ENCODE measurements around the gene APOH.
"Not testable (repeated sequence)": the region's sequence is repeated elsewhere in the genome, so short reads cannot be mapped to it uniquely, and the experiment has no call there.

The APOH gene, protein sequence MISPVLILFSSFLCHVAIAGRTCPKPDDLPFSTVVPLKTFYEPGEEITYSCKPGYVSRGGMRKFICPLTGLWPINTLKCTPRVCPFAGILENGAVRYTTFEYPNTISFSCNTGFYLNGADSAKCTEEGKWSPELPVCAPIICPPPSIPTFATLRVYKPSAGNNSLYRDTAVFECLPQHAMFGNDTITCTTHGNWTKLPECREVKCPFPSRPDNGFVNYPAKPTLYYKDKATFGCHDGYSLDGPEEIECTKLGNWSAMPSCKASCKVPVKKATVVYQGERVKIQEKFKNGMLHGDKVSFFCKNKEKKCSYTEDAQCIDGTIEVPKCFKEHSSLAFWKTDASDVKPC

DNA sequence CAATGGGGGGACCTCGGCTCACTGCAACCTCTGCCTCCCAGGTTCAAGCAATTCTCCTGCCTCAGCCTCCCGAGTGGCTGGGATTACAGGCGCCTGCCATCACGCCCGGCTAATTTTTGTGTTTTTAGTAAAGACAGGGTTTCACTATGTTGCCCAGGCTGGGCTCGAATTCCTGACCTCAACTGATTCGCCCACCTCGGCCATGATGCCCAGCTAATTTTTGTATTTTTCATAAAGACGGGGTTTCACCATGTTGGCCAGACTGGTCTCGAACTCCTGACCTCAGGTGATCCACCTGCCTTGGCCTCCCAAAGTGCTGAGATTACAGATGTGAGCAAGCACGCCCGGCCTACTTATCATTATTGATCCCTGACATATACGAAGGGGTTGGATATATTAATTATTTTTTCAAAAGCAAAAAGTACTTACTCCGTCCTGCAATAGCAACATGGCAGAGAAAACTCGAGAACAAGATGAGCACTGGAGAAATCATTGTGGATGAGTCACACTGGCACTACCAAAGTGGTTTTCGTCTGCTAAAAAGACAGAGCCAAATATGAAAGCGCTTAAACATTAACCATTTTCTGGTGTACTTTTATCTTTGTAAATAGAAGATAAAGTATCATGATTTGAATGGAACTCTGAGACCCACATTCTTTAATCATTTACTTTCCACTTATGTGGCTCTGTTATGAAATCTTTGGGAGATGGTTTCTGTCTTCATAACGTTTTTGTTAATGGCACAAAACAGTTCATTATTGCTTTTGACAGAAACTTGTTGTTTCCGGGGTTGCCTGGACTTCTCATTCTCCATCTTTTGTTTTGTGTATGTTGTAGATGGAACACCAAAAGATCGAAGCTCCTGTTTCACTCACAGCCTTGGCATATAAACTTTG lies at the start of gene APOH:
APOH (minus strand) TSS at position 529 of the 896 bp plus-strand sequence; CDS start at position 493, 36 bp downstream.
- DNase-seq (ENCODE audit: low read depth in 1 of 2, low spot score in 1 of 2), result no peak

DNA sequence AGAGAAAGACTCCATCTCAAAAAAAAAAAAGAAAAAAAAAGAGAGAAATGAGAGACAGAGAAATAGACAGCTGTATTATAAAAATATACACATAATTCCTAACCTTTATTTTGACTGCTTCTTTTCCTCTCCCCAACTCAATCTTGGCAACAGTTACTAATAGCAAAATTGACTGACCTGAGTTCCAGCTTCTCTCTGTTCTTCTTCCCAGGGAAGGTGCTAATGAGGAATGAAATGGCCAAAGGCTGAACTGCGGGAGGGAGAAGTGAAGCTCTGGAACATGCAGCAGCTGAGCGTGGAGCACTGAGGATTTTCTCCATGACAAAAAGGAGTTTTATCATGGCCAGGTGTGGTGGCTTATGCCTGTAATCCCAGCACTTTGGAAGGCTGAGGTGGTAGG lies 48.0 kb upstream of the APOH start:
- no peak for DNase-seq (ENCODE audit: low read depth in 1 of 2, low spot score in 1 of 2)

DNA sequence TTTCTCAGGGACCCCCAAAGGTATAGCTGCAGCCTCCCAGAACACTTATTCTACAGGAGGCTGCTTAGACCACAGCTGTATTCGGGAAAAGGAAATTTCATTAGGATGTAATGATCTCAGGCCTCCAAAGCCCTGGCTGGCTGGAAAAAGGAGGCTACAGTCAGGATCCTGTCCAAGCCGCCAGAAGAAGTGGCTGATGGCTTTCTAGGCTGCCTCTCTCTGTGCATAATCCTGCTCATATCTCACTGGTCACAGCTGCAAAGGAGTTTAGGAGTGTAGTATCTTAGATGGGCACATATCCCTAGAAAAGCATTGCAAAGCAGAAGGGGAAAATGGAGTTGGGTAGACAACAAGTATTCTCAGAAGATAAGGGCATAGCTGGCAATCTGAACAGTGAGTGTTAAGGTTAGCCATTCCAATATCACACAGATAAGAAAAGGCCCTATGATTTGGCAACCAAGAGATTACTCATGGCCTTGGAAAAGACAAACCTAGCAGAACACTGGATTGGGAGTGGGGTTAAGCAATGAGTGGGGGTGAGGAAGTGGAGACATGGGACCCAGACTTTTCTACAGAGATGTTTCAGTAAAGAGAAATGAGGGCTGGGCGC lies 47.2 kb upstream of the APOH start:
- DNase-seq (ENCODE audit: low read depth in 1 of 2, low spot score in 1 of 2), result no peak

DNA sequence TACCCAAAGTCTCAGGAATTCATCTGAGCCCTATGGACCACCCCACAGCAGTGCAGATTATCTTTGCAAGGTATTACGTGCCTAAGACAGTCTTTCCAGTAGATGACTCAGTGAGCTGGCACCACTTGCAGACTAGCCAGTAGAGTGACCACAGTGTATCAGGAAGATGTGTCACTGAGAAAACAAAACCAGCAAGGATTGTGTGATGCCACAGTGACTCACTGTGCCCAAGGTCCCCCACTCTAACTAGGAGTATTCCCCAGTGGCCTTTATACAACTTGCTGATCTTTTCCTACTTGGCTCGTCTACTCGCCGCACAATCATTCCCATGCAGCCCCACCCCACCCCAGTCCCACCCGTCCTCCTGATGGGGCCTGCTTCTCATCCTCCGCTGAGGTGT lies 46.4 kb upstream of the APOH start:
- no peak for DNase-seq (ENCODE audit: low read depth in 1 of 2, low spot score in 1 of 2)

DNA sequence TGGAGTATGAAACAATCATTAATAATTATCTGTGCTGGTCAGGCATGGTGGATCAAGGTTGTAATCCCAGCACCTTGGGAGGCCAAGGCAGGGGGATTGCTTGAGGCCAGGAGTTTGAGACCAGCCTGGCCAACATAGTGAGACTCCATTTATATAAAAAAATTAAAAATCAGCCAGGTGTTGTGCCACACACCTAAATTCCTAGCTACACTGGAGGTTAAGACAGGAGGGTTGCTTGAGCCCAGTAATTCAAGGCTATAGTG lies 44.3 kb upstream of the APOH start:
- no peak for DNase-seq (ENCODE audit: low read depth in 1 of 2, low spot score in 1 of 2)

DNA sequence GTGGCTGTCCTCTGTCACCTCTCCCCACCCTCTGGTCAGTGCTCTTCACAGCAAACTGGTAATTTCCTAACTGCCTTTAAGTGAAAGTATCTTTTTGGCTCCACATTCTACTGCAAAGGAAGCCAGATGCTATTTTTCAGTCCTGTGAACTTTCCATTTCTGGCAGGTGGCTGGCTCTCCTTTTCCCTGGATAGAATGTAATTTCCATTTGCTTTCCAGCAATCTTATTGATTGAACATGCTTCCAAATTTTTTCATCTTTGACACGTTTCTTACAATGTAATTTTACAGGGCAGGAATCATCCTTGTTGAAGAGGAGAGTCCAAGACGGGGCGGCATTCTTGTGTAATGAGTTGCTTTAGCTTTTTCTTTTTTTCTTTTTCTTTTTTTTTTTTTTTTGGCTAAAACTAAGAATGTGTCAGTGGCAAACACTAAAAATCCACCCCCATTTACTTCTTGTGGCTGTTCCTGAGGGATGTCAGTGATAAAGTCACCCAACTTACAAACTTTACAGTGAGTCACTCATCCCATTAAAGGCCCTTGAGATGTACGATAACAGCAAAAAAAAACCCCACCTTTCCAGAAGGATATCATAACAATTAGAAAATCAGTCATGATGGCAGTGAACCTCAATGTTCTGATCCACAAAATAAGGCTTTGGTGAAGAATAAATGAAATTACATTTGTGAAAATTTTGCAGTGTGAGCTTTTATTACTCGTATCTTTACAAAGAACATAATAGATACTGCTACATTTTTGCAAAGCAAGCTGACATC lies 43.8 kb upstream of the APOH start:
- no peak for DNase-seq (ENCODE audit: low read depth in 1 of 2, low spot score in 1 of 2)

DNA sequence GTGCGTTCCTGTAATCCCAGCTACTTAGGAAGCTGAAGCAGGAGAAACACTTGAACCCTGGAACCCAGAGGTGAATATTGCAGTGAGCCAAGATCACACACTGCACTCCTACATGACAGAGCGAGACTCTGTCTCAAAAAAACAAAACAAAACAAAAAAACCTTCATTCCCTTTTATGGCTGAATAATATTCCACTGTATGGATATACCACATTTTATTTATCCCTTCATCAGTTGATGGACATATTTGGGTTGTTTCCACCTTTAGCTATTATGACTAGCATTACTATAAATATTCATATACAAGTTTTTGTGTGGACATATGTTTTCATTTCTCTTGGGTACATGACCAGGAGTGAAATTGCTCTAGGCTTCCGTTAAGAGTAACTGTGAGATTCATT lies 42.3 kb upstream of the APOH start:
- no peak for DNase-seq (ENCODE audit: low read depth in 1 of 2, low spot score in 1 of 2)

DNA sequence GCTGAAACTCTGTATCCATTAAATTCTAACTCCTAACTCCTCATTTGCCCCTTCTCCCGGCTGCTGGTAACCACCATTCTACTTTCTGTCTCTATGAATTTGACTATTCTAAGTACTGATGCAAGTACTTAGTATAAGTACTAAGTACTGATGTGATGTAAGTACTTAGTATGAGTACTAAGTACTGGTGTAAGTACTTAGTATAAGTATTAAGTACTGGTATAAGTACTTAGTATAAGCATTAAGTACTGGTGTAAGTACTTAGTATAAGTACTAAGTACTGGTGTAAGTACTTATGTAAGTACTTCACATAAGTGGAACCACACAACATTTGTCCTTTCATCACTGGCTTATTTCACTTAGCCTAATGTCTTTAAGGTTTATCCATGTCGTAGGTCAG lies 40.9 kb upstream of the APOH start:
- DNase-seq (ENCODE audit: low read depth in 1 of 2, low spot score in 1 of 2), result no peak

DNA sequence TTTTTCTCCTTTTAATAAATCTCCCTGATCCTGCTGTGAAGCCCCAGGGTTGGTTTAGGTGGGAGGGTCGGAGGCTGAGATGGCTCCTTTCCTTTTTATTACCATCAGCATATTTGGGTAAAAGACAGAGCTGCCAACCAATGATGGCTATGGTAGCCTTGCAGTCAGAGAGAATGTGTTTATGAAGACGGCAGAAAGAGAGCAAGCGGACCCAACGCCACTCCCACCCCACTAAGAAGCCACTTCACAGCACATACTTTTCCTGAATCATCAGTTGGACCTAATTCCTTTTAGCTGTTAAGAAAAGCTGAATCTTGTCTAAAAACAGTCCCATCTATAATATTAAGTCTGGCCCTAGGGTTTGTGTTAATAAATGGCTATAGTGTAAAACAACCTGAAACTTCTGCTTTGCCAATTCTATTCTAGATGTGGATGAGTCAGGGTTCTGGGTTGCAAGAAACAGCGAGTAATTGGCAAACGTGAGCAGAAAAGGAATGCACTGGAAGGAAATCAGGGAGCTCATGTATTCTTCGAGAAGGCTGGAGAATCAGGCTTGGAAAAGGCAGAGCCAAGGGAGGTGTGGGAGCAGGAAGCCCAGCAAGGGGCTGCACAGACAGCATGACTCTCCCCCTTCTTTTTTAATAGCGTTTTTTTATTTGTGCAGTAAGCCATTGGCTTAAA lies 39.2 kb upstream of the APOH start:
- DNase-seq (ENCODE audit: low read depth in 1 of 2, low spot score in 1 of 2), result no peak

DNA sequence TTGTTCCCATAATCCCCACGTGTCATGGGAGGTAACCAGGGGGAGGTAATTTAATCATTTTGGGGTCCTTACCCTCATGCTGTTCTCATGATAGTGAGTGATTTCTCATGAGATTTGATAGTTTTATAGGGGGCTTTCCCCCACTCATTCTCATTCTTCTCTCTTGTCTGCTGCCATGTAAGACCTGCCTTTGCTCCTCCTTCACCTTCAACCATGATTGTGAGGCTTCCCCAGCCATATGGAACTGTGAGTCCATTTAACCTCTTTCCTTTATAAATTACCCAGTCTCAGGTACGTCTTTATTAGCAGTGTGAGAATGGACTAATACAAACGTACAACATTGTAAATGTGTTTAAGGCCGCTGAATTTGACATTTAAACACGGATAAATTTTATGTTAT lies 35.5 kb upstream of the APOH start:
- DNase-seq (ENCODE audit: low read depth in 1 of 2, low spot score in 1 of 2), result no peak

DNA sequence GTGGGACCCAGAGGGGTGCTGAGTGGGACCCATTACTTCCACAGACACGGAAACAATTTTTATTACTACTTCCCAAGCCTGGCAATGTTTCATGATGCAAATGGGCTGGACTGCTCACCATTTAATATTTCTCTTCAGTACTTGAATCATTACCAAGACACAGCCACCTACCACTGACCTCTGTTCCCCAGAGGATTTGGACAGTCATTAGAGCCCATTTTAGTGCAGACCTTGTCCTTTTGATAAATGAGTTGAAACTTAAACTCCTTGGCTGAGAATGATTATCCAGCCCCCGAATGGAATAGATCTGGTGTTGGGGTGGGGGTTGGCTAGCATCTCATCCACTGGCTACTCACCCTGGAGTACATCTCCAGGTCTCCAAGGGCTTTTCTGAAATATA lies 33.6 kb upstream of the APOH start:
- no peak for DNase-seq (ENCODE audit: low read depth in 1 of 2, low spot score in 1 of 2)

DNA sequence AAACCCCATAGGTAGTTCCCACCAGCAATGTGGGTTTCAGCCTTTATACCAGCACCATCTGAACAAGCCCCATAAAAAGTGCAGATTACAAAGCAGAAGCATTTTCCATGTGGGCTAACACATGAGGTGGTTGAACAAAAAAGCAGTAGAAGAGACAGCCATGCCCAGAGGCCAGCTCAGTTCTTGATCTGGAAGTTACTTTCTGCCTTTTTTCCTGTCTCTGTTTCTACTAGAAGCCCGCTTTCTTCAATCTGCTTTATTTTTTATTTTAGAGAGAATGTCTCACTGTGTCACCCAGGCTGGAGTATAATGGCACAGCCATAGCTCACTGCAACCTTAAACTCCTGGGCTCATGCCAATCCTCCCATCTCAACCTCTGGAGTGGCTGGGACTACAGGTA lies 31.5 kb upstream of the APOH start:
- DNase-seq (ENCODE audit: low read depth in 1 of 2, low spot score in 1 of 2), result no peak

DNA sequence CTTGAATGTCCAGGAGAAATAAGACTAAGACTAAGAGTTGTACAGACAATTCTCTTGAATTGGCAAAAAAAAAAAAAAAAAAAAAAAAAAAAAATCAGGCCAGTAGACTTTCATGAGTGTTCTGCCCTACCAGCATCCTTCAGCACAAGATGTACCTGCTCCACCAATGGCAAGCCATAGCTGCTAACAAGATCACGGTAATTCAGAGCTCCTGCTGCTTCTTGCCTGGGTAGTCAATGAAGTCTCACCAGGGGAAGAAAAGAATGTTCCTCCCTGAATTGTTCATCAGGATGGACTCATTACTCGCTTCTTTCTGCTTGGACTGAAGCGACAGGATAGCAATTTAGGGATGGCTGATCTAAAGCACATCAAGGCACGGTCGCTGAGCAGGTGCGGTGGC lies 31.1 kb upstream of the APOH start:
- DNase-seq (ENCODE audit: low read depth in 1 of 2, low spot score in 1 of 2), result no peak

DNA sequence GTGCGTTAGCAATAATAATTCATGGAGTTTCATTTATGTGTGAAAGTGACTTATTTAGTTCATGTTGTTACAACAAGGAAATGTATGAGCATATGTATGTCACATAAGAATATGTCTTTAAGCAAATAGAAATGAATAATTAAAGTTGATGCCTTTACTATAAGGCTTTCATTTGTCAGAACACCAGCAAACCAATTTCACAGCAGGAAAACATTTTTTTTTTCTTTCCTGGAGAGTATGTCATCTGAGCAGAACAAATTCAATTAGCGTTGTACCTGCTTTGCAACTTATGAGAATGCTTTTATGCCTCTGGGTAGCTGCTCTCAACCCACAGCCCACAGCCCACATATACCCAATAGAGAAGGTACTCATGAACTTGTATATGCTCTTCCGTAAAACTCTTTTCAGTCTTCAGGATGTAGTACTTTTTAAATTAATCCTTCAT lies 26.3 kb upstream of the APOH start:
- DNase-seq (ENCODE audit: low read depth in 1 of 2, low spot score in 1 of 2), result no peak

DNA sequence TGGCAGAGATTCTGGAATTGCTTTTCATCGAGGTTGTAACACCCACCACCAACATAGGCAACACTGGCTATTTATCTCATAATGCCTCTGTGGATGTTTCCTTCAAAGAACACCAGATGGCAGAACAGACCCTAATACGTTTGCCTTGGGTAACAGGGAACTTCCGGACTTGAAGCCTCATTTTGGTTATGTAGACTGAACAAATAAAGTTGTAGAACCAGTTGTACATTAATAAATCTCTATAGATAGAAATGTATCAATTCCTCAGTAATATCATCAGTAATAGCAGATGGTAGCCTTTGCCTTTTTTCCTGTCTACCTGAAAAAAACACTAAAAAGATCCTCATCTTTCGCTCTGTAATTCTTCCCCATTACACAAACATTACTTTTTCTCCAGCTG lies 25.9 kb upstream of the APOH start:
- no peak for DNase-seq (ENCODE audit: low read depth in 1 of 2, low spot score in 1 of 2)

DNA sequence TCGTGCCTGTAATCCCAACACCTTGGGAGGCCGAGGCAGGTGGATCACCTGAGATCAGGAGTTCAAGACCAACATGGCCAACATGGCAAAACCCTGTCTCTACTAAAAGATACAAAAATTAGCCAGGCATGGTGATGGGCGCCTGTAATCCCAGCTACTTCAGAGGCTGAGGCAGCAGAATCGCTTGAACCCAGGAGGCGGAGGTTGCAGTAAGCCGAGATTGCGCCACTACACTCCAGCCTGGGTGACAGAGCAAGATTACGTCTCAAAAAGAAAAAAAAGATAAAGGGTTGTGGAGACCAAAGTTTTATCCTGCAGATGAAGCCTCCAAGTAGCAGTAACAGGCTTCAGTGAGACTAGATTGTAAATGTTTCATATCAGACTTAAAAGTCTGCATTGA lies 24.2 kb upstream of the APOH start:
- not testable (repeated sequence) for DNase-seq (ENCODE audit: low read depth in 1 of 2, low spot score in 1 of 2)

DNA sequence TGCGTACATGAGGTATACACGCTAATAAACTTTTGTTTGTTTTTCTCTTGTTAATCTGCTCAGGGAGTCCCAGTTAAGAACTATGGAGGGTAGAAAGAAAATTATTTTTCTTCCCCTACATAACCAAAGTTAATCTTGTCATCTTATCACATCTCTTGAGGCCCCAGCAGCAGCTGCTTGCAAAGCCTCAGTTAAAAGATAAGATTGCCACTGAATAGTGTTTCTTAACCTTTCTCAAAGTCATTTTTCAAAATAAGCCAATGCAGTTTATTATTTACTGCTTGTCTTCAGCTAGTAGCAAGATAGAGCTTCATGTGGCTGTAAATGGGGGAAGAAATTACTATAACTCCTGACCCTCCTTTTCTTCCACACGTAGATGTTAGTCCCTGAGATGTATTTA lies 21.5 kb upstream of the APOH start:
- DNase-seq (ENCODE audit: low read depth in 1 of 2, low spot score in 1 of 2), result no peak

DNA sequence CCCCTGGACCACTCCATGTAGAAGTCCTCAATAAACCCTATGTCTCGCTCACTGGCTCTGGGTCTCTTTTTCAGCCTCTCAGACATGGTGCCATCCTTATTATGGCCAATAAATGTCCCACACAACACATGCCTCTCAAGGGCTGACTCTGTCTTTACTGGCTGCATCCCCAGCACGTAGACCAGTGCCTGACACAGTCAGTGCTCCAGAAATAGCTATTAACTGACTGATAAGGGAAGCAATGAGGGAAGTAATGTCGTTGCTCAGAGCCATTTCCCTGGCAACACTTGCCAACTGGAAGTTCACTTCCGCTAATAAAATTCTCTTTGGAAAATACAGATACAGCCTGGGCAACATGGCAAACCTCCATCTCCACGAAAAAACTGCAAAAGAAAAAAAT lies 19.1 kb upstream of the APOH start:
- no peak for DNase-seq (ENCODE audit: low read depth in 1 of 2, low spot score in 1 of 2)

DNA sequence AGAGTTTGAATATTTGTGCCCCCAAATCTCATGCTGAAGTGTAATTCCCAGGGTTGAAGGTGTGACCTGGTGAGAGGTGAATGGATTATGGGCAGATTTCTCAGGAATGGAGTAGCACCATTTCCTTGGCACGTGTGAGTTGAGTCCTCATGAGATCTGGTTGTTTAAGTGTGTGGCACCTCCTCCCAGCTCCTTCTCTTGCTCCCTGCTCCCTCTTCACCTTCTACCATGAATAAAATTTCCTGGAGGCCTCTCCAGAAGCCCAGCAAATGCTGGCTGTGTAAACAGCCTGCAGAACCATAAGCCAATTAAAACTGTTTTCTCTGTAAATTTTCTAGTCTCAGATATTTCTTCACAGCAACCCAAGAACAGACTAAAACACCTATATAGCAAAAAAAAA lies 12.6 kb upstream of the APOH start:
- no peak for DNase-seq (ENCODE audit: low read depth in 1 of 2, low spot score in 1 of 2)

DNA sequence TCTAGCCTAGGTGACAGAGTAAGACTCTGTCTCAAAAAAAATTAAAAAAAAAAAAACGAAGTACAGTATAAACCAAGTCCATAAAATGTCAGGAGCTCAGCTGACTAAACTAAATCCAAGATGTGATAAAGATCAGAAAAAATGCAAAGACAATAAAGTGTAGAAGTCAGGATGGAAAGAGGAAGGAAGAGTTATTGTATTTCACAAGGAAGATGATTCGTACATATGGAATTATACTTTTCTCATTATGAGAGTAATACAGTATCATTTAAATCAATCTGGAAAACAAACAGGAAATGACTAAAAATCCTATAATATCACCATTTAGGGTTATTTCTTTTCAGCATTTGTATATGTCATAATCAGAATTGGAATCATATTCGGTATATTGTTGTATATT lies 11.4 kb upstream of the APOH start:
- DNase-seq (ENCODE audit: low read depth in 1 of 2, low spot score in 1 of 2), result no peak

DNA sequence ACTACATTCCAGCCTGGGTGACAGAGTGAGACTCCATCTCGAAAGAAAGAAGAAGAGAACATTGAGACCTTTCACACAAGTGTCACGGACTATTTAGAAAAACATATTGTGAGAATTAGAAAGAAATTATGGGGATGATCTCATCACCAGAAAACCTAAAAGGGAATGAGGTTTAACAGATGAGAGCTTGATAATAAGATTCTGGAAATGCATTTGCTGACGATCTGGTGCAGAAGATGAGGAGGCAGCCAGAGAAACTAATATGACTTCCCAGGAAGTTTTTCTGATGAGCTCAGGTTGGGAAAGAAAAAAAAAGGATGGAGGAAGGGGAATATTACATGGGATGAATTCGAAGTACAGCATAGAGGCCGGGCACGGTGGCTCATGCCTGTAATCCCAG lies 10.8 kb upstream of the APOH start:
- no peak for DNase-seq (ENCODE audit: low read depth in 1 of 2, low spot score in 1 of 2)

All from stimulated activated CD4-positive, alpha-beta T cell treated with anti-CD3 and anti-CD28 coated beads, Interleukin-15, amount 100 ng/mL, for 1 hour (primary cell).